Keratinocyte (primary cell): ENCODE data around the gene SCN2B. TPM values are rescaled to one million over a fixed set of nuclear protein-coding genes. Genes with fewer than 3 reads are reported as not detected.

Experiments used
- DNase-seq: peaks from one replicate; pipeline ENCODE4 v3.0.0-alpha.2; 2011; ENCODE audit warnings: low read depth, missing footprints, low spot score
- FAIRE-seq: peaks from 2 replicates; lab custom pipeline; 2011; peaks lifted over from hg19 to GRCh38; lab: Jason Lieb, UNC
- H2AFZ ChIP-seq: 2 replicates; pipeline ENCODE4 v1.6.0; 2012; ENCODE audit warnings: low read length, control low read depth, inconsistent platforms; ENCODE audit not compliant: control insufficient read depth
- H3K27ac ChIP-seq: 2 replicates; pipeline ENCODE4 v1.5.1; 2011; ENCODE audit warnings: low read length; ENCODE audit not compliant: control insufficient read depth, insufficient read depth
- H3K27me3 ChIP-seq: 3 replicates; pipeline ENCODE4 v1.6.0; 2011; ENCODE audit warnings: low read length; ENCODE audit not compliant: control insufficient read depth, insufficient read depth; ENCODE audit errors: extremely low read depth
- H3K36me3 ChIP-seq, 2 experiments: 2 replicates in 1 of 2; 3 replicates in 1 of 2; pipeline ENCODE4 v1.5.1; 2011; ENCODE audit warnings: low read length in 2 of 2, mild to moderate bottlenecking in 1 of 2; ENCODE audit not compliant: control insufficient read depth in 2 of 2, insufficient read depth in 2 of 2; ENCODE audit errors: extremely low read depth in 1 of 2
- H3K4me1 ChIP-seq: 3 replicates; pipeline ENCODE4 v1.5.1; 2011; ENCODE audit warnings: low read length; ENCODE audit not compliant: control insufficient read depth, insufficient read depth; ENCODE audit errors: extremely low read depth
- H3K4me2 ChIP-seq: 3 replicates; pipeline ENCODE4 v1.6.0; 2011; ENCODE audit warnings: low read depth, low read length; ENCODE audit not compliant: control insufficient read depth, insufficient read depth; ENCODE audit errors: extremely low read depth
- H3K4me3 ChIP-seq, 3 experiments: fragments of 200-600 bp in 1 of 3; sonication (generic) in 1 of 3; 2 replicates in 2 of 3; 3 replicates in 1 of 3; pipeline ENCODE4 v1.5.1; 2011 to 2016; ENCODE audit warnings: low read length in 3 of 3, mild to moderate bottlenecking in 3 of 3, control low read depth in 2 of 3, inconsistent platforms in 1 of 3, low read depth in 1 of 3, mixed read lengths in 1 of 3, mixed run types in 1 of 3, moderate library complexity in 1 of 3; ENCODE audit not compliant: control insufficient read depth in 2 of 3, insufficient read depth in 2 of 3; ENCODE audit errors: extremely low read depth in 1 of 3
- H3K79me2 ChIP-seq: 2 replicates; pipeline ENCODE4 v1.6.0; 2012; ENCODE audit warnings: low read length; ENCODE audit not compliant: control insufficient read depth, insufficient read depth
- H3K9ac ChIP-seq: 3 replicates; pipeline ENCODE4 v1.6.0; 2011; ENCODE audit warnings: low read length; ENCODE audit not compliant: control insufficient read depth, insufficient read depth; ENCODE audit errors: extremely low read depth
- H3K9me1 ChIP-seq: 3 replicates; pipeline ENCODE4 v1.6.0; 2011; ENCODE audit warnings: low read length; ENCODE audit not compliant: control insufficient read depth, insufficient read depth; ENCODE audit errors: extremely low read depth
- H3K9me3 ChIP-seq: 2 replicates; pipeline ENCODE4 v1.5.1; 2012; ENCODE audit warnings: low read depth, low read length; ENCODE audit not compliant: control insufficient read depth
- H4K20me1 ChIP-seq: 3 replicates; pipeline ENCODE4 v1.6.0; 2011; ENCODE audit warnings: low read length; ENCODE audit not compliant: control insufficient read depth, insufficient read depth; ENCODE audit errors: extremely low read depth
- CTCF ChIP-seq, 3 experiments: IDR thresholded peaks in 1 of 3; conservative IDR thresholded peaks in 1 of 3; optimal IDR thresholded peaks in 1 of 3; 2 replicates in 2 of 3; 3 replicates in 1 of 3; pipeline versions ENCODE3 to v1.5.1; 2011; ENCODE audit warnings: low read length in 3 of 3, mild to moderate bottlenecking in 3 of 3, moderate library complexity in 2 of 3, control low read depth in 1 of 3, inconsistent platforms in 1 of 3; ENCODE audit not compliant: insufficient read depth in 2 of 3; ENCODE audit errors: extremely low read depth in 1 of 3
- EZH2 ChIP-seq: IDR thresholded peaks from one replicate; pipeline ENCODE4 v1.6.1; 2012; ENCODE audit warnings: inconsistent platforms, mild to moderate bottlenecking, low read length, moderate library complexity
- dilution Hi-C: fragments of 300-500 bp; cut with MboI; formaldehyde crosslinking; loops from one replicate; pipeline ENCODE4 v1.7.0; 2020; ENCODE audit warnings: low sequenced_read_pairs; ENCODE audit not compliant: extremely low pct_ligation_motif_present
- polyA plus RNA-seq, 5 experiments: library from polyadenylated mRNA; depleted of rRNA in 3 of 5; stranded (reverse) in 3 of 5; stranded (forward) in 1 of 5; unstranded in 1 of 5; fragments of >200 nt; gene quantifications; 1 replicate in 1 of 5; 2 replicates in 3 of 5; 3 replicates in 1 of 5; pipeline versions ENCODE4 v1.2.1 to v1.2.3, GENCODE V29; 2011 to 2012; ENCODE audit warnings: missing spikeins in 2 of 5, low read depth in 1 of 5, low replicate concordance in 1 of 5

SCN2B gene
- polyA plus RNA-seq, 1 donor (not counting 4 experiments of a cell fraction or from before 2014, with no cell fraction given): 0.56 TPM

- TF ChIP-seq CTCF (optimal IDR thresholded peaks at IDR 0.05 in 1 of 3, IDR thresholded peaks at IDR 0.05 in 1 of 3, conservative IDR thresholded peaks at IDR 0.05 in 1 of 3; ENCODE audit: extremely low read depth in 1 of 3, insufficient read depth in 2 of 3, low read length in 3 of 3) (no peak), EZH2 (no peak)
- FAIRE-seq (no peak), DNase-seq (no peak)
- Histone ChIP-seq H3K79me2 (no peaks in the 10 kb centered on the region), H3K4me2 (no peak overlapping the region), H2AFZ (no peak overlapping the region), H3K36me3 (no peaks in the 10 kb centered on the region), H3K9ac (no peak overlapping the region), H3K27me3 (peaks cover 12% of the 10 kb centered on the region), H3K9me1 (no peaks in the 10 kb centered on the region), H3K4me1 (no peaks in the 10 kb centered on the region), H3K9me3 (no peaks in the 10 kb centered on the region), H3K4me3 (no peak overlapping the region), H4K20me1 (no peaks in the 10 kb centered on the region), H3K27ac (no peak overlapping the region)
- dilution Hi-C loops: no loop called here
Measured at GRCh38 chr11:118215765-118216164, 39.3 kb upstream of the SCN2B start.

- Histone ChIP-seq H3K9me3 (no peaks in the 10 kb centered on the region), H3K79me2 (no peaks in the 10 kb centered on the region), H3K4me2 (no peak overlapping the region), H4K20me1 (no peaks in the 10 kb centered on the region), H3K4me3 (no peak overlapping the region), H3K36me3 (no peaks in the 10 kb centered on the region), H3K9ac (no peak overlapping the region), H3K27ac (no peak overlapping the region), H3K4me1 (no peaks in the 10 kb centered on the region), H3K9me1 (no peaks in the 10 kb centered on the region), H3K27me3 (peaks cover 12% of the 10 kb centered on the region), H2AFZ (no peak overlapping the region)
- no peak for DNase-seq
- FAIRE-seq: no peak
- dilution Hi-C loops: no loop called here
- TF ChIP-seq EZH2 (no peak), CTCF (optimal IDR thresholded peaks at IDR 0.05 in 1 of 3, IDR thresholded peaks at IDR 0.05 in 1 of 3, conservative IDR thresholded peaks at IDR 0.05 in 1 of 3; ENCODE audit: extremely low read depth in 1 of 3, insufficient read depth in 2 of 3, low read length in 3 of 3) (no peak)
Measured at GRCh38 chr11:118215262-118215661, 38.8 kb upstream of the SCN2B start.
